Large intestine (tissue), 3 donors: ENCODE results near the gene LIN52. TPM values are rescaled to one million over a fixed set of nuclear protein-coding genes. Genes with fewer than 3 reads are reported as not detected.

ENCODE experiments used
- DNase-seq, 2 donors: peaks; one replicate each; pipeline versions ENCODE4 v3.0.0 to v3.0.0-alpha.2; 2013
- H3K27ac ChIP-seq: one replicate; pipeline ENCODE4 v1.5.1; 2013; ENCODE audit warnings: low read length
- H3K27me3 ChIP-seq: 2 replicates; pipeline ENCODE4 v1.6.1; 2013; ENCODE audit warnings: low read length; ENCODE audit not compliant: control insufficient read depth, insufficient read depth
- H3K36me3 ChIP-seq: 2 replicates; pipeline ENCODE4 v1.6.1; 2013; ENCODE audit warnings: low read length; ENCODE audit not compliant: control insufficient read depth, insufficient read depth
- H3K4me1 ChIP-seq: one replicate; pipeline ENCODE4 v1.6.1; 2013; ENCODE audit warnings: low read length; ENCODE audit not compliant: control insufficient read depth, insufficient read depth
- H3K4me3 ChIP-seq: one replicate; pipeline ENCODE4 v1.5.1; 2013; ENCODE audit warnings: low read length
- H3K9me3 ChIP-seq: one replicate; pipeline ENCODE4 v1.6.1; 2013; ENCODE audit warnings: mild to moderate bottlenecking, low read depth, low read length, moderate library complexity; ENCODE audit not compliant: control insufficient read depth
- WGBS: methylation state at CpG from one replicate; pipeline ENCODE4 v1.1.5; 2013; ENCODE audit warnings: low lambda C conversion rate; ENCODE audit not compliant: insufficient coverage; 5-methylcytosine and 5-hydroxymethylcytosine counted together
- polyA plus RNA-seq: library from polyadenylated mRNA; unstranded; fragments of 120-200 nt; gene quantifications from one replicate; pipeline ENCODE4 v1.2.1, GENCODE V29; 2013

Gene LIN52
- polyA plus RNA-seq, 1 donor, result 11.1 TPM

DNA sequence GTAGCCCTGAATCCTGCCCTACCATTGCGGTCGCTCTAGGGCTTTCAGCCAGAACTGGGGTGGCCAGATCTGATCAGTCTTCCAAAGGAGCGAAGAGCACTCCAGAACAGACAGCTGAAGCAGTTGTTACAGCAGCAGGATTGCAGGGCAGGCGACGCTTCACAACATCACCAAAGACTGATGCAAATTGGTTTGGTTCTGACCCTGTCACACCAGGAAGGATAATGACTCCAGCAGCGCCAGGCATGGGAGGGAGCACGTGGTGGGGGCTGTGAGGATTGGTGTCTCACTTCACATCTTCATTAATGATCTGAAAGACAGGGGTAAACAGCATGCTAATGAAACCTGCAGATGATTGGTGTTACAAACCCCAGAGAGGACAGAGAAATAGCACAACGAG is 123.9 kb downstream of the LIN52 start:
- Histone ChIP-seq H3K4me1 (no peaks in the 10 kb centered on the region), H3K4me3 (no peak overlapping the region), H3K27me3 (peaks cover 6% of the 10 kb centered on the region), H3K9me3 (no peaks in the 10 kb centered on the region), H3K27ac (no peak overlapping the region), H3K36me3 (no peaks in the 10 kb centered on the region)
- no peak for DNase-seq
- WGBS, result 58% methylated on average over 2 of the region's 8 CpGs

DNA sequence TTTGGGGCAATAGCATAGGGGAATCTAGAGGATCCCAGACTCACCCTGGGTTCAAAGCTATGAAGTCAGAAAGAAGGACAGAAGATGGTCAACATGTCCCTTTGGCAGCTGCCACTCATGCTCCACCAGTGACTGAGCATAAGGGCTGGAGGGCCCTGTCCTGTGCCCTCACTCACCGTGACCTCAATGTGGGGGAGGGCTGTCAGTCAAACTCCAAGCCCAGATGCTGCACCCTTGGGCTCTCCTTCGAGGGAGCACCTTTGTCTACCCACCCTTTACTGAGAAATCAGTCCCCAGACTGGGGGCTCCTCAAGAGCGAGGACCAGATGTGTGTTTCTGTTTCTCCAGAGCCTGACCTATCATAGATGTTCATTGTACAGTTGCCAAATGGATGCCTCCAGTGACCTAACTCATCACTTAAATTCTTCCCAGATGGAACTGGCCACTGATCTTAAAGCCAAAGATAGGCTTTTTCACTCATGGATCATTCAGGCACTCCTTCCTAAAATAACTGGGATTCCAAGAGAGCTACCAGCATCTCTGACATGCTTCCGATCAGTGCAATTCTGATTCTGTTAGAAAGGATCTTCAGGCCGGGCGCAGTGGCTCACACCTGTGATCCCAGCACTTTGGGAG is 127.3 kb downstream of the LIN52 start:
- H3K9me3 ChIP-seq, result no peaks in the 10 kb centered on the region
- WGBS, result no CpG with 5 or more reads among the region's 6 CpGs
- DNase-seq, result no peak
- H3K27ac ChIP-seq, result no peak overlapping the region
- H3K4me3 ChIP-seq, result no peak overlapping the region
- no peaks in the 10 kb centered on the region for H3K36me3 ChIP-seq
- peaks cover 21% of the 10 kb centered on the region for H3K27me3 ChIP-seq
- H3K4me1 ChIP-seq, result no peaks in the 10 kb centered on the region

DNA sequence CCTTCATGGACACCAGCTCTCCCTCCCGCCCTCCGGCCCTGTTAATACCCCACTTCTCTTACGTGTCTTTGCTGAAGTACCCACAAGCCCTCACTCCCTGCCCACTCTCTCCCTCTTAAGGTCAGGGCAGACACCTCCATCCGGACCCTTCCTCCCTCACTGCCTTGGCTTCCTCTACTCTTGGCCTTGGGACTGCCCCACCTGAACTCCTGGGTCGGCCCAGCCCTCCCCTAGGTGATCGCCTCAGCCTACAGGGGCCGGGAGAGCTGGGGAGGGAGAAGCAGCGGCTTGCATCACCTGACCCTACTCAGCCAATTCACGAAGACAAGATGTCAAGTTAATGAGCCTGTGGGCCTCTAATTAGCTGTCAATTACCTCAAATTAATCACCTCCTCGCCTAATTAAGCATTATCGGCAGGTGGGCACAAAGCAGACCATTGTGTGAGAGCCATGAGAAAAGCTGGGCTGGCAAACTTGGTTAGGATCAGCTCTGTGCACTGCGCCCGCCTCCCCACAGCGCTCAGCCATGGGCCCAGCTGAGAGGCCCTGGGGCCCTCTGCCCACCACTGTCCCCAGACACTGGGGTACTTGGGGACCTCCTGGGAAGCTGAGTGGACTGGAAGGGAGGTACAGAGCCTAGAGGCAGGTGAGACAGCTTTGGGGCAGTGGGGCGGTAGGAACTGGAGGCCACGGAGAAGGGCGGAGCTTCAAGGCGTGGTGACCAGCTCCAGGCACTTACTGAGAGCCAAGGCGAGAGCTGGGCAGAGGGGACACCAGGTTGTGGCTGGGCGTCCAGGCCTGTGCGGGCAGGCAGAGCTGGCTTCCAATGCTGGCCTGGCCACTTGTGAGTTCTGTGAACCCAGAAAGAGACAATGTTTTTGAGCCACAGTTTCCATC is 129.4 kb downstream of the LIN52 start:
- Histone ChIP-seq H3K9me3 (no peaks in the 10 kb centered on the region), H3K4me1 (no peaks in the 10 kb centered on the region), H3K4me3 (no peak overlapping the region), H3K27me3 (peaks cover 38% of the 10 kb centered on the region), H3K36me3 (no peaks in the 10 kb centered on the region), H3K27ac (no peak overlapping the region)
- no peak for DNase-seq
- no CpG with 5 or more reads among the region's 21 CpGs for WGBS

DNA sequence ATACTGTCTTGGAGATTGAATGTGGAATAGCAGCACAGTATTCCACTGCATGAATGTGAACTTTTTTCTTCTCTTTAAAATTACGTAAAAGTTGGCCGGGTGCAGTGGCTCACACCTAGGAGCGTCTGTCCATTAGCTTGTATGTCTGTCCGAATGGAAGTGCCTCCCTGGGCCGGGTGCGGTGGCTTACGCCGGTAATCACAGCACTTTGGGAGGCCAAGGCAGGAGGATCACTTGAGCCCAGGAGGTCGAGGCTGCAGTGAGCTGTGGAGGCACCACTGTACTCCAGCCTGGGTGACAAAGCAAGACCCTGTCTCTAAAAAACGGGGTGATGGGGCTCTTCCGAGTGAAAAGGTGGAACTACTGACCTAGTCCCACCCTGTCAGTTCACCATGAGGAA is 131.9 kb downstream of the LIN52 start:
- H3K27ac ChIP-seq, result no peak overlapping the region
- H3K9me3 ChIP-seq, result no peaks in the 10 kb centered on the region
- peaks cover 50% of the 10 kb centered on the region for H3K27me3 ChIP-seq
- no peaks in the 10 kb centered on the region for H3K36me3 ChIP-seq
- WGBS, result no CpG with 5 or more reads among the region's 11 CpGs
- DNase-seq, result no peak
- H3K4me3 ChIP-seq, result no peak overlapping the region
- H3K4me1 ChIP-seq, result no peaks in the 10 kb centered on the region

DNA sequence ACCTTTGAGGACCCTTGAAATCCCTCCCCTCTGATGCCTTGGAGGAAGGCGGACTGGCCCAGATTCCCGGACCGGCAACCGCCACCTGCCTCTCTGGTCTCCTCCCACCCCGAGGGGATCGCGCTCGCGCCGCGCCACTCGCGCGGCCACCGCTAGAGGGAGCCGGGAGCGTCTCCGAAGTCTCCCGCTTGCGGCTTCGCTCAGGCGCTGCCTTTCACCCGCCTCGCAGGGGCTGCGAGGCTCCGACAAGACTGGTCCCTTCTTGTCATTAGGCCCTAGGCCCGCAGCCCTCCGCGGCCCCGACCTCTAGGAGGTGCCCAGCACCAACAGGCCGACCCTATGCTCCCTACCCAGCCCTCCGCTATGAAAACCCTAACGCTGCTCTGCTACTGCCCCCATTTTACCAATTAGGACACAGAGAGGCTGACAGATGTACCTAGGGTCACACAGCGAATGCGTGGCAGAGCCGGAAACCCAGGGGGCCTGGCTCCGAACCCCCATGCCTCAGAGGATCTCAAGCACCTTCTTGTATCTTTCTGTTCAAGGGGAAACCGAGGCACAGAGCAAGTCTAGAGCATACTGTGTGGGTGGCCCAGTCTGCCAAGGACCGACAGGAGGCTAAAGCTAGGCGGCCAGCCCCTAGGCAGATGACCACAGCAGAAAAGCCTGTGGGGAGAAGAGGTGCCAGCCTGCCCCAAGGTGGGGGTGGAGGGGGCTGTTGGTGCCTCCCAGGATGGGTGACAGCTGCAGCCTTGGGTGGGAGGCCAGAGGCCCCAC is 133.1 kb downstream of the LIN52 start:
- no peaks in the 10 kb centered on the region for H3K4me1 ChIP-seq
- peaks cover 46% of the 10 kb centered on the region for H3K27me3 ChIP-seq
- no peak overlapping the region for H3K27ac ChIP-seq

DNA sequence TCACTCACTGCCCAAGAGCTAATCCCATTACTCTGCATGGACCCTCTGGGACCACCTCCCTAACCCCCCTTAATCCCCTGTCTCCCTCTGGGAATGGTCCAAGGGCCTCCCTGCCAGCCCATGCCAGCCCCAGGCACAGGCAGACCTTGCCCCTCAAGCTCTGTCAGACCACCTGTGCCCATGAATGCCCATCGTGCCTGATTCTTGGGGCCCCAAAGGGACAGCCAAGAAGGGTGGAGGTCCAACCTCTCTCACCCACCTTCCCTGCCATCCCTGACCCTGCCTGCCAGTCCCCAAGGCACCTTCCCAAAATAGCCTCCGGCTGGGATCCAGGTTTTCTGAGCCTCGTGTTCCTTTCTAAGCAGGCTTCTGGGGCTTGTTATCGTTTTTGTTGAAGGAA is 133.7 kb downstream of the LIN52 start:
- Histone ChIP-seq H3K4me1 (no peaks in the 10 kb centered on the region), H3K4me3 (no peak overlapping the region), H3K27me3 (peaks cover 46% of the 10 kb centered on the region), H3K36me3 (no peaks in the 10 kb centered on the region), H3K9me3 (no peaks in the 10 kb centered on the region), H3K27ac (no peak overlapping the region)
- no CpG with 5 or more reads among the region's 4 CpGs for WGBS
- no peak for DNase-seq

More for the DNA sequence above, 133.1 kb downstream of the LIN52 start:
- H3K9me3 ChIP-seq, result no peaks in the 10 kb centered on the region
- peak; percentile 47 to 50 for DNase-seq
- H3K4me3 ChIP-seq, result no peak overlapping the region
- no CpG with 5 or more reads among the region's 40 CpGs for WGBS
- H3K36me3 ChIP-seq, result no peaks in the 10 kb centered on the region

DNA sequence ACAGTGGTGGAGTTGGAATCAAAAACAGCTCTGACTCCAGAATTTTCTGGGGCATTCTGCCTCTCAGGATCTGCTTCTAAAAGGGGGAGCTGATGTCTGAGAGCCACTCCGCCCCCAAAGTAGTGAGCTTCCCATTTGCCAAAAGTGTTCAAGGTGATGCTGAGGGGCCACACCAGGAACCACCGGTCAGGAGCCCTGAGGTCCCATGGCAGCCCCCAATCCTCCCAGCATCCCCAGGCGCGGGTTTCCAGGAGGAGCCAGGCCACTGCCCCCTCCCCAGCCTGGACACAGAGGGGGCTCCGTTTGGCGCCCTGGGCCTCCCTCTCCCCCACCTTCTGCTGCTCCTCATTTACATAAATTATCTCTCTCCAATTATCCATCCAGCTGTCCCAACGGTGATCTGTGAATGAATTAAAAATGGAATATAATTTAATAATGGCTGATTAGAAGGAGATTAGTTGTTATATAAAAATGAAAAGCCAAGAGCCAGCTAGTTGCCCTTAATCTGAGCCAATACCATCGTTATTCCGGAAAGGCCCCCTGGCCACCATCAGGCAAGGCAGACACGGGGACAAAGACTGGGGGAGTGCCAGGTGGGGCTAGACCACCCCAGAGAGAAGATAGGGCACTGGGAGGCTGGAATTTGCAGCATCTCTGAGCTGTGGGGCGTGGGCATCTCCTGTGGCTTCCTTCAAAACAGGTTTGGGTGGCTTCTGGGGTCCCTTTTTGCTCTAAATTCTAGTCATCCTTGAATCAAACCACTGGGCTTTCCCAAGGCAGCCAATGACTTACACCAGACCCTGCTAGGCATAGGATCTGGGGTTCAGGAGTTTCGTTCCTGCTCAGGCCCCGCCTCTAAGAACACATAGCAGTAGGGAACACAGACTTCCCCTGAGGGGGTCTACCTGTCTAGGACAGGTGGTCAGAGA is 134.8 kb downstream of the LIN52 start:
- no peak for DNase-seq
- no peak overlapping the region for H3K27ac ChIP-seq
- H3K4me1 ChIP-seq, result no peaks in the 10 kb centered on the region
- no peak overlapping the region for H3K4me3 ChIP-seq
- 33% methylated on average over 1 of the region's 13 CpGs for WGBS
- no peaks in the 10 kb centered on the region for H3K9me3 ChIP-seq
- peaks cover 50% of the 10 kb centered on the region for H3K27me3 ChIP-seq
- H3K36me3 ChIP-seq, result no peaks in the 10 kb centered on the region

DNA sequence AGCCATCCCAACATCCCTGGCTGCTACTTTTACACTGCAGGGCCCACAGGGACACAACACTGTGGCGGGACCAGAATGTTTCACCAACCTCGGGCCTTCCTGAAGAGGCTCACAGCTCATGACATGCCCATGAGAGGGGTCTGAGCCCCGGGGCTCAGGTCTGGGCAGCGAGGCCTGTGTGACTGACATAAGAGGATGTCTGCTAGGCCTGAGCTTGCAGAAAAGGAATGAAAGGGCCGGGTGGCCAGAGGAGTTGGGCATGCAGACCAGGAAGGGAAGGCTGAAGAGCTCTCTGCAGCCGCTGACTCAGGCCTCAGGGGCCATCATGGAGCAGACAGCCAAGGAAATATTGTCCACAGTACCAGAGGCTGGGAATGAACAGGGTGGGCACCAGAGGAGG is 136.2 kb downstream of the LIN52 start:
- Histone ChIP-seq H3K36me3 (no peaks in the 10 kb centered on the region), H3K9me3 (no peaks in the 10 kb centered on the region), H3K27ac (no peak overlapping the region), H3K4me3 (no peak overlapping the region), H3K4me1 (no peaks in the 10 kb centered on the region), H3K27me3 (peaks cover 45% of the 10 kb centered on the region)
- no peak for DNase-seq
- no CpG with 5 or more reads among the region's 6 CpGs for WGBS

DNA sequence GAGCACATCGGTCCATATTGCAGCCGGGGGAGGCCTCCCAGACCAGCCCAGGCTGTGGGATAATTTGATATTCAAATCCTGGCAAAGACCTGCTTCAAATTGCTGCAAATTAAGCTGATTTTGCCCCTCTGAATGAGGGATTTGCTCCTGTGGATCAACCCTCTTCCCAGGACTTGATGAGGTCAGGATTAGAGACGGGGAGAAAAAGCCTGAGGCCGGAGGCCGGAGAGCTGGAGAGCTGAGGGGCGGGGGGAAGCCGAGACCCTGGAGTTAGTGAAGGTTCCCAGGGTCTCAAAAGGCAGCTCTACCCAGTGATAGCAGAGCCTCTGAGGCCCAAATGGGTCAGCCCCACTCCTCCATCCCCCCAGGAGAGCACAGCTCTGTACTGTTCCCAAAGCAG is 137.0 kb downstream of the LIN52 start:
- H3K27me3 ChIP-seq, result peaks cover 43% of the 10 kb centered on the region
- H3K4me3 ChIP-seq, result no peak overlapping the region
- no CpG with 5 or more reads among the region's 7 CpGs for WGBS
- H3K4me1 ChIP-seq, result no peaks in the 10 kb centered on the region
- no peaks in the 10 kb centered on the region for H3K9me3 ChIP-seq
- H3K36me3 ChIP-seq, result no peaks in the 10 kb centered on the region
- DNase-seq, result no peak
- no peak overlapping the region for H3K27ac ChIP-seq
